D341Med (cell line): ENCODE measurements around the gene STRAP.
A peak's percentile ranks its signal among the peaks of the same experiment; 100 is the strongest.
"Not testable (repeated sequence)": the region's sequence is repeated elsewhere in the genome, so short reads cannot be mapped to it uniquely, and the experiment has no call there.

Experiments used
- DNase-seq: peaks from one replicate; pipeline ENCODE4 v3.0.0; 2012; ENCODE audit warnings: low spot score

The STRAP gene

GRCh38 chr12:15873556-15873955 lies 8.6 kb upstream of the STRAP start:
- no peak for DNase-seq

DNA sequence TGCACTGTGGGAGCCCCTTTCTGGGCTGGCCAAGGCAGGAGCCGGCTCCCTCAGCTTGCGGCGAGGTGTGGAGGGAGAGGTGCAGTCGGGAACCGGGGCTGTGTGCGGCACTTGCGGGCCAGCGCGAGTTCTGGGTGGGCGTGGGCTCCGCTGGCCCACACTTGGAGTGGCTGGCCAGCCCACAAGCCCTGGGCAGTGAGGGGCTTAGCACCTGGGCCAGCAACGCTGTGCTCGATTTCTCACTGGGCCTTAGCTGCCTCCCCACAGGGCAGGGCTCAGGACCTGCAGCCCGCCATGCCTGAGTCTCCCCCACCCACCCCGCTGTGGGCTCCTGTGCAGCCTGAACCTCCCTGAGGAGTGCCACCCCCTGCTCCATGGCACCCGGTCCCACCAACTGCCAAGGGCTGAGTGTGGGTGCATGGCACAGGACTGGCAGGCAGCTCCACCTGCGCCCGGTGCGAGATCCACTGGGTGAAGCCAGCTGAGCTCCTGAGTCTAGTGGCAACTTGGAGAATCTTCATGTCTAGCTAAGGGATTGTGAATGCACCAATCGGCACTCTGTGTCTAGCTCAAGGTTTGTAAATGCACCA lies 7.5 kb upstream of the STRAP start:
- DNase-seq = not testable (repeated sequence)

GRCh38 chr12:15875863-15876262 lies 6.3 kb upstream of the STRAP start:
- no peak for DNase-seq

DNA sequence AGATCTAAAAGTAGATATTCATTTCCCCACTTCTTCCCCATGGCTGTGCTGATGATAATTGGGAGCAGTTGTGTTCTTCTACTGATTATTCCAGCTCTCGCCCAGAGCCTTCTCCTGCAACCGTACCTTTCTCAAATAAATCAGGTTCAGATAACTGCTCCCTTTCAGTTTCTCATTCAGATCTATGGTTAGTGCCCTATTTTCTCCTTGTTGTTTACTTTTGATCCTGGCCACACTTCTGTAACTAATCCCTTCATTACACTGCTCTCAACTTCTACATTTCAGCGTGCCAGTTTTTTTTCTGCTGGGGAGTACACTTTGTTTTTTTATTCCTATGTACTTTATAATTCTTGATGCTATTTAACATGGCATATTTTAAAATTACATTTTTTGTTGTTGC lies 2.8 kb upstream of the STRAP start:
- no peak for DNase-seq

DNA sequence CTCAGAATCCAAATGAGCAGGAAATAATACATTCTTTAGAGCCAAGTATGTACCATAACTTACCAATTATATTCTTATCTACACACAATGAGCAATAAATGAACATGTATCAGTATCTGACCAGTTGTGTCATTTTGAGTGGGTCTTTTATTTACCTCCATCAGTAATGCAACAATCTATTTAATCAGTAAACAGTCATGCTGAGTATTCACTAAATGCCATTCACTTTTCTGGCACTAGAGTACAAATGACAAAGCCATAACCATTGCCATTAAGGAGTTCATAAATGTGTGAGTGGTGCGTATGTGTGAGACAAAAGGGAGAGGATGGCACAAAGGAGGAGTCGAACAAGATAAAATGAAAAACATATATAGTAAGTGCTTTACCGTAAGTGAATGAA lies 1.5 kb upstream of the STRAP start:
- no peak for DNase-seq

DNA sequence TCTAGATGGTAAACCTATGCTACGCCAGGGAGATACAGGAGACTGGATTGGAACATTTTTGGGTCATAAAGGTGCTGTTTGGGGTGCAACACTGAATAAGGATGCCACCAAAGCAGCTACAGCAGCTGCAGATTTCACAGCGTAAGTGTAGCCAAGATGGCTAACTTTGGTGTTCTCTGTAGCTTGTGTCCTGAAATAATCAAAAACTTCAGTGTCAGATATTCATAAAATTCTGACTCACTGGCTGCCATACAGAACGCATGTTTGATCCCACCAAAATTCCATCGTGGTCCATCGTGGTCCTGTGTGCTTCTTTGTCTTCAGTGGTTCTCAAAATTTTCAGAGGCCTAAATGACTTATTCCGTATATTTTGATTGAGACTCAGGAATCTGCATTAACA lies 1.3 kb downstream of the STRAP start:
- no peak for DNase-seq

DNA sequence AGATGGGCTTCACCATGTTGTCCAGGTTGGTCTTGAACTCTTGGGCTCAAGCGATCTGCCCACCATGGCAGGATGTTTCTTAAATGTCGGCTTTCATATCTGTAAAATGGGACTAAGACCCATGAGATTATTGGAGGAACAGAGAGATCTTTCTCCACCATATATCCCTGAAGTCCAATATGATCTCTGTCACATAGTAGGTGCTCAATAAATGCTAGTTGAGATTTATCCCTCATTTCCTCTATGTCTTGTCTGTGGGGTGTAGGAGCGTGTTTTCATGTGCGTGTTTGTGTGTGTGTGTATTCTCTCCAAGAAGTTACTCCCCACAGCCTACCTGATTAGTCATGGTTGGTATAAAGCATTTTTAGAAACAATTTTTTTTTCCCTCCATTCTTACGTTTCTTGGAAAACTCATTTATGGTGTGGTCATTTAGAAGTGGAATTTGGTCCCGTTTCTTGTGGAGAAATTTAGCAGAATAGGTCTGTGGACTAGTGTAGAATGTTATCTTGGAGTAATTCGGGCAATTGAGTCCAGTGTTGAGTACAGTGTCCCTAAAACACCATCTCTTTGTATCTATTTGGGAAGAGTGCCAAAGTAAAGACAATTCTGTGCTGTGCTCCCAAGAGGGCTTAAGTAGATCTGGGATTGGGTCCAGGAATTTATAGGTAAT lies 4.3 kb downstream of the STRAP start:
- DNase-seq = peak; percentile 34

DNA sequence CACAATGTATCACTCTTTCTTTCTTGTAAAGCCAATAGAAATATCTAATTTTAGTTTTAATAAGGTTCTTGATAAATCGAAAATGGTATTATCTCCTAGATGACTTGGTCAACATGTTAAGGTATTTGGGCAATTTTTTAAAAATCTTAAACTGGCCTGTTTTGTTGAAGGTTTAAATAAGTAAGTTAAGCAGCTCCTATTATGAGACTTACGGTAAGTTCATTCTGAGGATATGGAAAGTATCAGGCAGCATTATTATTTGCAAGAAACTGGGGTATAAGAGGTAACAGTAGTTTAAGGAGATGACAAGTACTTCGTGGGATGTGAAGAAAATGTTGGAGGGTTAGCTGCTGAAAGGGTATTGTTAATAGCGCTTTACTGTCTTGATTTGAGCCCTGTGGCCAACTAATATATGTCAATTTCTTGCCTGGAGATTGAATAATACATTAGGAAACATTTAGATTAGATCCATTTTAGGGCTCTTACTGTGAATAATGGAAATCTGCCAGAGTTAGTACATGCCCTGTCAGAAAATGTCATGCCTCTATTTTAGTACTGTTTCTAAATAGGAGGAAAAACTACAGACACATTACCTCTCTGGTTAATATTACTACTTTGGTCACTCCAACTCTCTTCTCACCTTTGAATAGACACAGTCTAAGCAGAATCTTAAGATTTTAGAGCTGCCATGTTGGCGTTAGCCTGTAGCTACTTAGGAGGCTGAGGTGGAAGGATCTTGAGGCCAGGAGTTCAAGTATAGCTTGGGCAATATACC lies 5.0 kb downstream of the STRAP start:
- no peak for DNase-seq

DNA sequence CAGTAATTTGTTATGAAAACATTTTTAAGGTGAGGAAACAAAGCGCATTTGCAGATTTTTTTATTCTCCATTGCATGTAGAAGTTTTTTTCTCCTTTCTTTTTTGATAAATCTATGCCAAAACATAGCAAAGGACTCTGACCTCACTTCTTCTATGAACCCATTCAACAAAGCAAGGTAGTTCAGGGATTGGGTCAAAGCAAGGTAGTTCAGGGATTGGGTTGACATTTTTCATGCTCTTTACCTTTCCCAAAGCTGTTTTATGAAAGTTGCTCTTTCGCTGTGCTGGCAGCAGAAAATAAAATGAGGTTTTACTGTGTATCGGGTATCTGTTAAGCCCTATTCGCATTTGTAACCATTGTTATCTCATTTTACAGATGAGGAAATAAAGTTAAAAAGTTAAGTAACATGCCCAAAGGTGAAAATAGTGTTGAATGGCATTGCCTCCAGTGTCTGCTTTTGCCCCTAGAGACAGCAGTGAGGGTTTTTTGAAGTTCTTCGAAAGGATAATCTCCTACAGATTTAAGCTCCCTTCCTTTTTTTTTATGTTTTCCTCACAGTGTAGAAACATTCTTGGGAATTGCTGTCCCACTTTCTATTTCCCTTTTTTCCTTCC lies 10.6 kb downstream of the STRAP start:
- peak; percentile 36 for DNase-seq

- no peak for DNase-seq
Observed at GRCh38 chr12:15893260-15893659, 11.1 kb downstream of the STRAP start.

GRCh38 chr12:15896867-15897266 lies 14.7 kb downstream of the STRAP start:
- no peak for DNase-seq

DNA sequence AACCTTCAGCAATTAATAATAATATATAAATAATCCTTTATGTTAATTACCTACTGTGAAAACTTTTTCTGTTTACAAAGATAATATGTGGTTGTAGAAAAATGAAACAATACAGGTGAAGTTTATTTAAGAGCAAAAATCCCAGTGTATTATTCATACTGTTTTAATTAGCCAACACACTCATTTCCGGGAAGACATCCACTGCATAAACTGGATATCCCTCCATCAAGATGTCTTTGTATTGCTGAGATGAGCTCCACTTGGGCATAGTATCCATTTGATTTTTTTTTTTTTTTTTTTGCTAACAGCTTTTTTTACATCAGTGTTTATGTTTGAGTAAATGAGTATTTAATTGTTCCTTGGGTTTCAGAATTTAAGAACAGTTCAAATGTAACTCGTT lies 15.2 kb downstream of the STRAP start:
- no peak for DNase-seq

- DNase-seq = no peak
Observed at GRCh38 chr12:15899282-15899870, 17.2 kb downstream of the STRAP start.

DNA sequence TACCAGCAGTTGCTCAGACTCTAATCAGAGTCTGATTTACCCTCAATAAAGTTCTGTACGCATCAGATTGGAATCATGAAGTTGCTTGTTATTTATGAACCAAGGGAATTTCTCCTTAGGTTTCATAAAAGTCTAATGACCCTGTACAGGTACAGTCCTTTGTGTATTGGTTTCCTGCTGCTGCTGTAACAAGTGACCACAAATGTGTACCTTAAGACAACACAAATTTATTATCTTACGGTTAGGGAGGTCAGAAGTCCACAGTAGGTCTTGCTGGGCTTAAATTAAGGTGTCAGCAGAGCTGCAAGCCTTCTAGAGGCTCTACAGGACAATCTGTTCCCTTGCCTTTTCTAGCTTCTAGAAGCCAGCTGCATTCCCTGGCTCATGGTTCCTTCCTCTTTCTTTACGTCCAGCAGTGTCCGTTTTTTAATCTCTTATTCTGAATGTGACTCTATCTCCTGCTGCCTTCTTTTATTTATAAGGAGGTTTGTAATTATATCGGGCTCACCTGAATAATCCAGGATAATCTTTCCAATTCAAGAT lies 22.3 kb downstream of the STRAP start:
- DNase-seq = no peak

- no peak for DNase-seq
Observed at GRCh38 chr12:15910468-15910863, 28.3 kb downstream of the STRAP start.

GRCh38 chr12:15910864-15911721 lies 28.9 kb downstream of the STRAP start, which contains the start of gene DERA:
DERA (plus strand) TSS chr12:15911332; CDS start chr12:15911384, 52 bp downstream.
- peak; percentile 94 for DNase-seq

- not testable (repeated sequence) for DNase-seq
Observed at GRCh38 chr12:15911931-15912330, 29.7 kb downstream of the STRAP start.

DNA sequence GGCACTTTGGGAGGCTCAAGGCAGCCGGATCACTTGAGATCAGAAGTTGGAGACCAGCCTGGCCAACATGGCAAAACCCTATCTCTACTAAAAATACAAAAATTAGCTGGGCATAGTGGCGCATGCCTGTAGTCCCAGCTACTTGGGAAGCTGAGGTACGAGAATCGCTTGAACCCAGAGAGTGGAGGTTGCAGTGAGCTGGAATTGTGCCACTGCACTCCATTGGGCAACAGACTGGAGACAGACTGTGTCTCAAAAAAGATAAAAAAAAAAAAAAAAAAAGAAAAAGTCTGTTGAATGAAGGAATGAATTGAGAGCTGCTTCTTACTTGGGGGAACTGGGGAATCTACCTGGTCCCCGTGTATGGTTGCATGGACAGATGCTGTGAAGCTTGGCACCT lies 31.9 kb downstream of the STRAP start:
- DNase-seq = not testable (repeated sequence)

GRCh38 chr12:15918066-15918465 lies 35.9 kb downstream of the STRAP start:
- no peak for DNase-seq

- DNase-seq = no peak
Observed at GRCh38 chr12:15919418-15919817, 37.2 kb downstream of the STRAP start.

GRCh38 chr12:15924956-15925355 lies 42.8 kb downstream of the STRAP start:
- no peak for DNase-seq
